HL-60 (cell line): ENCODE results near the gene DPH2.

Source experiments
- CTCF ChIP-seq: IDR thresholded peaks from one replicate; pipeline ENCODE4 v1.5.1; 2011; ENCODE audit warnings: low read length, control low read depth, inconsistent platforms; ENCODE audit not compliant: insufficient read depth
- POLR2AphosphoS5 ChIP-seq: IDR thresholded peaks from 2 replicates; pipeline ENCODE4 v1.6.1; 2012; ENCODE audit warnings: low read depth
- REST ChIP-seq: IDR thresholded peaks from 2 replicates; pipeline ENCODE4 v1.6.1; 2012; ENCODE audit warnings: low read depth; ENCODE audit not compliant: insufficient replicate concordance
- SPI1 ChIP-seq: IDR thresholded peaks from 2 replicates; pipeline ENCODE4 v1.6.1; 2012; ENCODE audit warnings: low read depth, mild to moderate bottlenecking, borderline replicate concordance

- TF ChIP-seq CTCF (no peak), POLR2AphosphoS5 (no peak), SPI1 (no peak), REST (no peak)
Measured at GRCh38 chr1:44013949-44014348, 44.1 kb downstream of the DPH2 start.
